Measurements from ENCODE around the gene SORCS3.
"Not testable (repeated sequence)": the region's sequence is repeated elsewhere in the genome, so short reads cannot be mapped to it uniquely, and the experiment has no call there.

The SORCS3 gene

DNA sequence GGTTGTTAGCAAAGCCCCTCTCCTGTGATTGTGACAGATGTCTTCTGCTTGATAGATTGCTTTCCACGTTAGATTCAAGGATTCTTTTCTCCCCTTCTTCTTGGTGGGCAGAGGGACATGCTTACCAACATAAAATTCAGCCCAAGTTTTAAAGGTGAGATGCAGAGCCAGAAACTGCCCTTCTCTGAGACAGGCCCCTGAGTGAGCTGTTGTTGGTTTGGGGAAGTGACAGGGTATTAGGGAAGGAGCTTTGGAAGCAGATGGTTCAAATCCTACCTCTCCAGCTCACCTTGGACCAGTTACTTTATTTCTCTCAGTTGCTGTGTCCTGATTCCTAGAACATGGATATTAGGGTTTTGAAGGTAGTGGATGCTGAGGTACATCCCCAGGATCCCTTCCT is 53.0 kb downstream of the SORCS3 start:
- DNase-seq: no peak

DNA sequence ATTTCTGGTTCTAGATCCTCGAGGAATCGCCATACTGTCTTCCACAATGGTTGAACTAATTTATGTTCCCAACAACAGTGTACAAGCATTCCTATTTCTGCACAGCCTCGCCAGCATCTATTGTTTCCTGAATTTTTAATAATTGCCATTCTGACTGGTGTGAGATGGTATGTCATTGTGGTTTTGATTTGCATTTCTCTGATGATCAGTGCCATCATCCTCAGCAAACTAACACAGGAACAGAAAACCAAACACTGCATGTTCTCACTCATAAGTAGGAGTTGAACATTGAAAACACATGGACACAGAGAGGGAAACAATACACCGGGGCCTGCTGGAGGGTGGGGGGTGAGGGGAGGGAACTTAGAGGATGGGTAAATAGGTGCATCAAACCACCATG is 62.2 kb downstream of the SORCS3 start:
- DNase-seq: not testable (repeated sequence)

DNA sequence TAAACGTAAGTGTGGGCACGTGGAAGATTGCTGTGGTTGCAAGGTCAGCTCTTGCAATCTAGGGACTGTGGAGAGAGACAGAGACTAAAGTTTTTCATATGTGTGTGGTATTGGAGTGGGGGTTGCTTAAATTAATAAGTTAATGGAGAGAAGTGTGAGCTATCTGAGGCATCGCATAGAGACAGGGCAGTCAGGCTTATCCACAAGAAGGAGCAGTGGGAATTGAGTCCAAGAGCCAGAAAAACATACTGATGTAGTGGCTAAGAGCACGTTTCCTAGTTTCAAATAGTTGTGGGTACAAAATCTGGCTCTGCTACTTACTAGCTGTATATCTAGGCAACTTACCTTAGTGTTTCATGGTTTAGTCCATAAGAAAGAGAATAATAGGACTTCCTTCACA is 65.8 kb downstream of the SORCS3 start:
- DNase-seq: no peak

DNA sequence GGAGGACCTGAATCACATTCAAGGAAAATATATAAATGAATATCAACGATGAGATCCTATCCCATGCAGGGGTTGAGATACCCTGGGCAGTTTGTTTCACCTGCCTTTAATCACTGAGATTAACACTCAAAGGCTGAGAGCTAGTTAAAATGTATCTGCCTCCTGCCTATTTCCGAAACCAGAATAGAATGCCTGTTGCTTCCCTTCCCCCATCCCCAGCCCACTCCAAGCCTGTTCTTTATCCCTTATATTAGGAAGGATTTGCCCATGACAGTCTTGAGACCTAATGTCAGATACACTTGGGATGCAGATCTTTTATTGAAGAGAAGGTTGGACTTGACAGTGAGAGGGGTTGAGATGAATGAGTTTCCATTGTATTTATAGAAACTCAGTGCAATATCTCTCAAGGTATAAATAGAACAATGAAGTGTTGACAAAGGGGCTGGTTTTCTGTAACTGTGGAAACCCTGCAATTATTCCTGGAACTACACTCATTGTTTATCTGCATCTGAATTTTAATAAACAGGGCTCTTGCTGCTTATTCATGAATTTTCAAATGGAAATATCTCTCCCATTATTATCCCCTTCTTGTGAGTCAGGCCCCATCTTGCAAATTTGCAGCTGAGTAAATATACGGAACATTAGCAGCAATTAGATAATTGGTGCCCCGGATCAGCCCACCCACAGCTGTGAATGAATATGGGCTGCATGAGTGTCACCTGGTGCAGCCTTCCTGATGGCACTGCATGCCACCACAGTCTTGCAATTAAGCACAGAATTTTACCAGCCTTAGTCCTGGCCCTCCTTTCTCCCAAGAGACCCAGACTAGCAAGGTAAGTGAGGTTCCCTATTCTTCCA is 66.7 kb downstream of the SORCS3 start:
- DNase-seq: peak; percentile 73

DNA sequence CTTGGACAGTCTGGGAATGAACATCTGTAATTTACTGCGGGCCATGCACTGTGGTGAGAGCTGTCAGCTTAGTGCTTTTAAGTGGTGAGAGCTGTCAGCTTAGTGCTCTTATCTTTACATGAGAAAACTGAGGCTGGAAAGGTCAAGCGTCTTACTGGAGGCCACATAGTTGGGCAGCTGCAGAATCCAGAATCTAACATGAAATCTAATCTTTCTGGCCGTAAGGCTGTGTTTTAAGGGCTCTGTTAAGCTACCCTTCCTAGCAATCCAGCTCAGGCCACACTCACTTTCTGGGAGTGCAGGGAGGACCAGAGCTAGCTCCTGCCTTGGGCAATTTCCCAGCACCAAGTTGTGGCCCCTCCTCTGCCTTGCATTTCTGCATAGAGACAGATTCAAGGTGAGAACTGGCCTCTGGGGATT is 70.2 kb downstream of the SORCS3 start:
- DNase-seq: no peak

DNA sequence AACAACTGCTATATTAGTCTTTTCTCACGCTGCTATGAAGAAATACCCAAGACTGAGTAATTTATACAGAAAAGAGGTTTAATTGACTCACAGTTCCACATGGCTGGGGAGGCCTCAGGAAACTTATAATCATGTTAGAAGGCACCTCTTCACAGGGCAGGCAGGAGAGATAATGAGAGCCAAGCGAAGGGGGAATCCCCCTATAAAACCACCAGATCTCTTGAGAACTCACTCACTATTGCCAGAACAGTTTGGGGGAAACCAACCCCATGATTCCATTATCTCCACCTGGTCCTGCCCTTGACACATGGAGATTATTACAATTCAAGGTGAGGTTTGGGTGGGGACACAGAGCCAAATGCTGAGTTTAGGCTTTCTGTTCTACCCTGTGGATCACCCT is 89.5 kb downstream of the SORCS3 start:
- not testable (repeated sequence) for DNase-seq

DNA sequence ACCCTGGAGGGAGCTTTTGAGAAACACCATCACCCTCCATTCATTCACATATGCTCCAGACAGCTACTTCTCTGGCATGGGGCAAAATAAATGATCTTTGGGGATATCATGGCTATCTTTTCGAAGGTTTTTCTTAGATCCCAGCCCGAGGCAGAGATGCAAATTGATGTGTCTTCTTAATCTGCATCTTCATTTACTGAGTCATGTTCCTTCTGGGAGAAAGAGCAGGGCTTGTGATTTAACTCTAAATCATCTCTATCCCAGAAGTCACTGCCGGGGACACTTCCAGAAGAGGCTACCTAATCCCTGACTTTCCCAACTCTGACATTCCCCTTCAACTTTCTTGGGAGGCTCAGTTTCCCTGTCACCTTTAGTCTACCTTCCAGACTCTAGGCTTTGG is 90.1 kb downstream of the SORCS3 start:
- DNase-seq: no peak

DNA sequence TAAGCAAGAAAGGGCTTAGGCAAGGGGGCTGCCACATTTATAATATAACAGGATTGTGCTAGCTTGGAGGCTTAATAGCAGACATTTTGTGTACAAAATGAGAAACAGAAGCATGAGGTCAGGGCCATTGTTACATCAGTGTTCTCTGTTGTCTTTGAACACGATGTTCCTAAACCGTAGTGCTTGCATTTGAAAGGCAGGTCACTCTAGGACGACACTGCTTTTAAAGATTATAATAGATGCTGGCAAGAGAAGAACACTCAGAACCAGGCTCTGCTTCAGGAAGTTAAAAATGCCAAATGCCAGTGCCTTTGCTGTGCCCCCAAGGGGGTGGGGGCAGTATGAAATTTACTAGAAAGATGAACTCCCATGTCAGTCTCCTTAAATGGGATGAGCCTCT is 91.1 kb downstream of the SORCS3 start:
- no peak for DNase-seq

DNA sequence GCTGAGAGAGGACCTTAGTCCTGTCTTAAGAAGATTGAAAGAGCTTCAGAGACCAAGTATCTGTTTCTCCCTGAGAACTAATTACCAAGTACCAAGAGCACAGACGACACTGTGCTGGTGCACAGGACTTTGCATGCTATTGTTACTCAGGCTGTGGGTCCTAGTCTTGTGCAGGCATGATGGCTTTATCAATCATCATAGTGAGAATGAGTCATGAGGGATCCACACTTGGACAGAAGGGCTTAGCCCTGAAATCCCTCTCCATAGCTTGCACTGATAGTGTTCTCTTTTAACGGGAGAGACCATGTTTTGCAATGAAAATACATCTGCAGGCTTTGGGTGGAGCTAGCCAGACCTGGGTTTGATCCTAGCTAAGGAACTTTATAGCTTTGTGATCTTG is 93.3 kb downstream of the SORCS3 start:
- DNase-seq: no peak

DNA sequence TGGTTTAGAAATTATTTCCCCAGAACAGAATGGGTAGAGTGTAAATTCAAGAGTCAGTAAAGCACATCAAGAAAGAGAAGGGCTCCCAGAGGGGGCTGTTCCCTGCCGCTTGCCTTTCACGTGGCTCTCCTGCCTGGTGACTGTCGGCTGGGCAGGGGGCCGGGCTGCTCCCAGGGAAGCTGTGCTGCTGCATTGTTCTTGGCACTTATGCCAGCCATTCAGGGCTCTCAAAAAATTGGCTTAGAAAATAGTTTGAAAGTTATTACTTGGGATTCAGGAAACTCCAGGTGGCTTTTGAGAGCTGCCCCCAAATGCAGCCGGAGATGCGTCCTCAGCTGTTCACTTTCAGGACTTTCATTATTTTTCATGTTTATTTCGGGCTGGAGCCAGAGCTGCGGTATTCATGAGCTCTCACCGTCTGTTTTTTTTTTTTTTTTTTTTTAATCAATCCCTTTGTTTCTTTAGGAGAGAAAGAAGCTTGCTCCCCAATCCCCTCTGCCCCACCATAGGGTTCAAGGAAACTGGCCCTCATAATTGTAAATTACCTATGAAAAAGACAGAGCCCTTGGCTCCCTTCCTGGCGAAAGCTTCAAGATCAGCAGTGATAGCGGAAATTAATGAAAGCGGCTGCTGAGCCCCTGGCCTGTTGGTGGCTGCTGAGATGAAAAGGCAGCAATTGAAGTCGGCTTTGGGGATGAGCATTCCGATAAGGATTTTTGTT is 94.1 kb downstream of the SORCS3 start:
- DNase-seq: no peak

DNA sequence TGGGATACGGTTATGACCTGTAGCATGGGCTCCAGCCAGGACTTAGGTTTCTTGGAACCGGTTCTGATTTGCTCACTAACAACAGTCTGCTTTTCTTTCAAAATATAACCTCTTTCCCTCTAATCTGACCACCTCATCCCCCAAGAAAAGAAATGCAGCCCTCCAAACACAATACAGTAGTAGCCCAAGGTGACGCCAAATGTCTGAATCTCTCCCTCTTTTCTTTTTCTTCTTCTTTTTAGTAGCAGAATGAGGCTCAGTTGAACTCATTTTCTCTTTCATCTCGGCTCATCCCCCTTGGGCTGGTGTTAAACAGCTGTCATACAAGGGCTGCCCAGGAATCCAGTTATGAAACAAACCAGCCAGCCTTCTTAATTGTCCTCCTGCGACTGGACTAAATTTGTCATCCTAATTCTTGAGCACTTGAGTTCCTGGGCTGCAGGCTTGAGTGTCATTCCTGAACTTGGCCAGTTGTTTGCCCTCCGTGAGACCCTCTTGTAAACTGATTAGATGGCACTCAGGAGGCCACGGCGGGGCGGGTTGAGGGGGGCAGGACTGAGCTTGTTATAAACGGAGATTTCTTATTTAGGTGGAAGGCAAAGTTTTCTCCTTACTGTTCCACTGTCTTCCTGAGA is 94.8 kb downstream of the SORCS3 start:
- DNase-seq: no peak

DNA sequence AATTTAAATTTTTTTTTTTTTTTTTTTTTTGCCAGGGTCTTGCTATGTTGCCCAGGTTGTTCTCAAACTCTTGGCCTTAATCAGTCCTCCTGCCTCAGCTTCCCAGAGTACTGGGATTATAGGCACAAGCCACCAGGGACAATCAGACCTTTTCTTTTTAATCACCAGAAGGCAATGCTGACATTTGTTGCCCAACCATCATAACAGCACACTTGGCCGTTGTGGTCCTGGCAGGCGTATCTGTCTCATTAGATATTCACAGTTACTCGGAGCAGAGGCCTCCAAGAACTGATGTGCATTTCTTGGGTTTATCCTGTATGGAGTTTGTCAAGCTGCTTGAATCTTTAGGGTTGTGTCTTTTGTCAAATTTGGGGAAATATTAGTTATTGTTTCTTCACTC is 100.0 kb downstream of the SORCS3 start:
- DNase-seq: no peak

DNA sequence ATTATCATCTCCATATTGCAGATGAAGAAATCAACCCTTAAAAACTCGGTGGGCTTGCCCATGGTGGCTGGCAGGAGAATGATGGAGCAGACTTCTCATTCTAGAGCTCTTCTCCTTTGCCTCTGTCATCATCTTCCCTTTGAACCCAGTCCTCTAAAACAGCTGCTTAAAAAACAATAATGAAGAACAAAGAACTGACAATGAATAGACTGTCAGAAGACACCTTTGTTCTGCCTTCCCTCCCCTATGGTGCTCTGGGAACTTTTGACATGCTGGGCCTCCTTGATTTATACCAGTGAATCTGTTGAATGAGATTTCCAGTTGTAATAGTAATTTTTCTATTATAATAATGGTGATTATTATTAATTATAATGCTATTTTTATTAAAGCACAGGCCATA is 103.0 kb downstream of the SORCS3 start:
- no peak for DNase-seq

DNA sequence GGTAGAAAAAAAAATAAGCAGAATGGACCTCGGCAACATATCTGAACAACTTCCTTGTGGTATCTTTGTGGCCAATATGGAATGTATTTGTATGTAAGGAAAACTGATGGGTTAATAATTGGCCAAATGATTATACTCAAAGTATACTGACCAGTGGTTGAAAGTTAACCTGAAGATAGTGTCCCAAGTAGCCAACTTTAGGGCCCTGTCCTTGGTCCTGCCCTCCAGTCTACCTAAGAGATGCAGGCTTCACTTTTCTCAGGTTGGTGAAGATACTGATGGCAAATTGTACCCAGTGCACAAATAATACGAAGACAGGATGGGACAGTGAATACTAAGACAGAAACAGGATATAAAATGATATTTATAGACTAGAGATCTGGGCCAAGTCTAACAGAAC is 109.2 kb downstream of the SORCS3 start:
- no peak for DNase-seq

DNA sequence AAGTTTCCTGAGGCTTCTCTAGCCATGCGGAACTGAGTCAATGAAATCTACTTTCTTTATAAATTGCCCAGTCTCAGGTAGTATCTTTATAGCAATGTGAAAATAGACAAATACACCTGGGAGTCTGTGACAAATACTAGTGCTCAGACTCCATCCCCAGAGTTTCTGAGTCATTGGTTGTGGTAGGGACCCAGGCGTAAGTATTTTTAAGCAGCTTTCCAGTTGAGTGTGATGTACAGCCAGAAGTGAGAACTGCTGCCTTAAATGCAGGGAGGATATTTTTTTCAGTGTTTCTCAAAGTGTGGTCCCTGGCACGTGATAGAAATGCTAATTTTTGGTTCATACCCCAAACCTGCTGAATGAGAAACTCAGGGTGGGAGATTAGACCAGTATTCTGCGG is 121.7 kb downstream of the SORCS3 start:
- no peak for DNase-seq

DNA sequence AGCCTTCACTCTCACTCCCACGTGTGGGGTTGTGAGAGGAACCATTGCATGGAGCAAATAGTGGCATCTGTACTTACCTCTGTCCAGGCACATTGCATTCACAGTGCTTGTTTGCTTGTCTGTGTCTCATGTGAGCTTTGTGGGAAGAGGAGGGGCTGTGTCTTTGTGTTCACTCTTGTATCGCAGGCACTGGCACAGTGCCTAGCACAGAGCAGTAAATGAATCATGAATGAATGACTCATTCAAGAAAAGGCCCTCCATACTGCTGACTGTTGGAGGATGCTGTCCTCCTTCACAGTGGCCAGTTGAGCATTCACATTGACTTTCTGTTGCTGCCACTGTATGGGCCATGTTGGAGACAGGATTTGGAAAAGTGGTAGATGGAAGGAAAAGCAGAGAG is 125.3 kb downstream of the SORCS3 start:
- DNase-seq: peak; percentile 12

DNA sequence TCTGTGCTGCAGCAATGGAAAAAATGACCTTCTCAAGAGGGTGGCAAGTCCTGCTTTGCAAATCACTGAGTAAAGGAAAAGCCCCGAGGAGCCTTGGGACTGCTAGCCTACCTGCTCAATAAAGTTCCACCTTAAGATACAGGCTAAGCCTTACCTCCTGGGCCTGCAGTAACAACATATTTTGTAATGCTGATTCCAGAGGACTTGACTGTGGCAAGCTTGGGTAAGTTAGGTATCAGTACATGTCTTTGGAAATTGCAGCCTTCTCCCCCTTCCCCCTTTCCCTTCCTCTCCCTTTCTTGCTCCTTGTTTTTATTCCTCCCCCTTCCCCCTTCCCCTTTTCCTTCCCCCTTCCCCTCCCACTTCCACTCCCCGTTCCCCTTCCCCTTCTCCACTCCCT is 126.2 kb downstream of the SORCS3 start:
- no peak for DNase-seq

DNA sequence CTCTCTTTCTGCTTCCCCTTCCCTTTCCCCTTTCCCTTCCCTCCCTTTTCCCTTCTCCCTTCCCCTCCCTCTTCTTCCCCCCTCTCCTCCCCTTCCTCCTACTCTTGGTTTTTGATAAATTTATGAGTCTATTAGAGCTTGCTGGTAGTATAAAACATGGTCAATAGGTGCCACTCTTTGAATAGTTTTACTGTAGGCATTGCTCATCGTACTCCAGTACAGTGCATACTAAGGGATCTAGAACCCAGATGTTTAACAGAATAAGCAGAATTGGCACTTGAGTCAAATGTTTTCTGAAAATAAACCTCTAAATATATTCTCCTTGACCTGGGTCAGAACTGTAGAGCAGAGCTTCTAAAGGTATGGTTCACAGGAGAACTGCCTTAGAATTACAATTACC is 126.7 kb downstream of the SORCS3 start:
- DNase-seq: no peak

DNA sequence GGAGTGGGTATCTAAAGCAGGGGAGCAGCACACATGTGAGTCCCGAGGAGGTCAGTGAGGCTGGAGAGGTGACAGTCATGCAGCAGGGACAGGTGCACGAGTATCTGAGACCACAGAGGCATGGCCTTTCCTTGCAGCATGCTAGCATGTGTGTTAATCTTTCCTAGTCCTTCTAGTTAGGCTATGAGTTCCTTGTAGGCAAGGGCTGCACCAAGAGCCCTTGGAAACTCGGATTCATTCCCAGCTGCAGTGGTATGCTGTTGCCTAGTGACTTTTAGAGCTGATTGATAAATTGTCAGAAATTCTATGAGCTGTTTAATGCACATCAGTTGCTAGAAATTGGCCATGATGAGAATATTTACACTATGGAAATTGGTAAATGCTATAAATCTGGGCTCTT is 132.0 kb downstream of the SORCS3 start:
- DNase-seq: no peak

DNA sequence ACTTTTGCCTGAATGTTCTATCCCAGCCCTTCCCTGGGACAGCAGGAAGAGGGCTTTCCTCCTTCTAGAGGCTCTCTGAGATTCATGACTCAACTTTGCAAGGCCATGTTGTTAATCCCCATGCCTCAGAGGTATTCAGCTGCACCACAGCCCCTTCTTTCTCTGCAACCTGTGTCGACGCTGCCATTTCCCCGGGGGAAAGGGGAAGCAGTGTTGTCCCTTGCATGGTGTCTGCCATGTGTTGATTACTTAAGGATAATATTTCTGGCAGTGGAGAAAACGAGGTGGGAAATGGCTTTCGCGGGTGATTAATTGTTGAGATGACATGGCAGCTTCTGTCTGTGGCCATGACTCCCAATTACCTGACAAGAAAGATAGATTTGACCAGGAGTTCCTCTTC is 133.1 kb downstream of the SORCS3 start:
- no peak for DNase-seq

DNA sequence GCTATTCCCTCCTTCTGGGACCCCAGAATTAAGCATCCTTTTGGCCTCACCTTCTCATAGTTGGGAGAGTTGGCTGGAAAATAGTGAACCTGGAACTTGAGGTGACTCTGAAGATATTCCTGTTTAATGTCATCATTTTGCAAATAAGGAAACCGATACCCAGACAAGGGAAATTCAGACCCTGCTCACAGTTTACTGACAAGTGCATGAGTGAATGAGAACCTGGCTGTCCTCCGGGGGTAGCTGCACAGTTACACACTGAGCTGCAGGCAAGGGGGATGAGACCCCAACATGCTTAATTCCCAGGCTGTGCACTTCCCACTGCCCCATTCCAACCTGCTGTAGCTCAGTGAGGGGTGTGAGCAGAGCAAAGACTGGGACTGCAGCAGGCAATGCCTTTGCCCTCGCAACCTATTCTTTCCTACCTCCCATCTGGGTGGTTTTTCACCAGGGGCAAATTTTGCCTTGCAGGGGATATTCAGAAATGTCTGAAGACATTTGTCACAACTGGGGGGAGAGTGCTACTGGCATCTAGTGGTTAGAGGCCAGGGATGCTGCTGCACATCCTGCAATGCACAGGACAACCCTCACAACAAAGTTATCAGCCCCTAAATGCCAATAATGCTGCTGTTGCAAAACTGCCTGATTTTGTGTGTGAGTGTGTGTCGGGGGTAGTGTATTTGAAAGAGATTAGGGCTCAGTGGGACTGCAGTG is 136.2 kb downstream of the SORCS3 start:
- DNase-seq: no peak

DNA sequence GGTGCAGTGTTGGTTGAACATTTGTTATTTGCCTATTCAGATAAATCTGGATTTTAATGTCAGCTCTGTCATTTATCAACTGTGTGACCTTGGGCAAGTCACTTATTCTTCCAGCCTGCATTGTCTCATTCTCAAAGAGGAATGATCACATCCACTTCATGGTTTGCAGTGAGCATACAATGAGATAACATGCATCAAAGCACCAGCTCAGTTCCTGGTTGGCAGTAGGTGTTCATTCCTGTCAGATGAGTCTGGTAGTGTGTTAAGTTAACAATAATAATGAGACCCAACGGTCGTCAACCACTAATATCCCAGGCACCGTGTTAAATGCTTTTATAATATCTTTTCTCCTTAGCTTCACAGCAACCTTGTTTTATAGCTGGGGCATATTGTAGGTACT is 137.3 kb downstream of the SORCS3 start:
- DNase-seq: no peak

DNA sequence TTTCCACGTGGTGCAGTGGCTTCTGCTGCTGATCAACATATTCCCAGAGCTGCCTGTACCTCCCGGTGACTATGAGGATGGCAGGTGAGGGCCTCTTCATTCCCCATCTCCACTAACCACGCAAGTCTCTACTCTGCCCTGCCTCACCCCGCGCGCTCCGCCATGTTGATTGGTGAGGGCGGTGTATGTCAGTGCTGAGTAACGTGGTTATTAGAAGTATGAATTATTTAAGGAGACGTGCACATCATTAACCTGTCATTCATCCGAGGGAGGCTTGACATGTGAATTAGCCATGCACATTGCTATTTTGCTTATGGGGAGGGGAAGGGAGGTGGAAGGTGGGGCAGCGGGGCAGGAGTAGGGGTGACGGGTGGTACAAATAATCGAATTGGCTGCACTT is 138.6 kb downstream of the SORCS3 start:
- no peak for DNase-seq
